Measurements from ENCODE around the gene MTA1. TPM values are rescaled to one million over a fixed set of nuclear protein-coding genes. Genes with fewer than 3 reads are reported as not detected.

The MTA1 gene
- total RNA-seq, 2 experiments from 2014 or later = 103 to 217 TPM

DNA sequence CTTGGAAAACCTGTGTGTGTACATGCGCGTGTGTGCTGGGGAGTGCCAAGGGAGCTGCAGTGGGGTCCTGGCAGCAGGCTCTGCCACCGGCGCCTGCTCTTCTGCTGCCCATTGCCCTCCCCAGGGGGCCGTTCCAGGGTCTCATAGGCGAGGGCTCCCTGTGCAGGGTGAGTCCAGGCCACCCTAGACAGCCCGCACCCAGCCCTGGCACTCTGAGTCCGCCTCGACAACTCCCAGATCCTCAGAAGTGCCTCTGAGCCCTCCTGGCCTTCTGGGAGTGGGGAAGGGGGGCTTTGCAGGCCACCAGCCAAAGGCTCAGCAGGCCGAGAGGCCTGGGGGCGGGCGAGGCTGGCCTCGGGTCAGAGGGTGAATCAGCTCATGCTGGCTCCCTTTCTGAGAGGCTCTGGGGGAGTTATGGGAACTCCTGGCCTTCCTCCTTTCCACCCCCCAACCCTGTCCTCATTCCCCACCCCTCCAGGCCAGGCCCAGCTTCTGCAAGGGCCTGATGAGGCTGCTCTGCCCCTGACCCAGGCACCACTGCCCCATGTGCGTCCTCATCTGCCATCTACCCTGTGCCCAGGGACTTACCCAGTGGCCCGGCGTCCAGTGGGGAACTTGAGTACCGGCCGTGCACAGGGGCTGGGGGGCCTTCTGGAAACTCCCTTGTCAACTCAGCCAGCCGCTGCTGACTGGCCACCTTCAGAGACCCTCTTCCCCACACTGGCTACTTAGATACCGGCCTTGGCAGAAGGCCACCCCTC lies 69.3 kb downstream of the MTA1 start:
- Histone ChIP-seq H3K36me3 (ENCODE audit: insufficient read depth, low read length) (peaks cover 9% of the 10 kb centered on the region; the same call in 1 of the 2 replicates), H3K27ac (ENCODE audit: low read depth, low read length, poor library complexity, severe bottlenecking) (peak overlapping the region; percentile 72), H3K79me2 (ENCODE audit: insufficient read depth, low read depth, low read length) (0 out of 2 replicates have a peak, but pooled peaks cover 6% of the 10 kb centered on the region), H4K20me1 (ENCODE audit: insufficient read depth, low read length) (peaks cover 4% of the 10 kb centered on the region; the same call in 1 of the 2 replicates), H3K4me1 (ENCODE audit: insufficient read depth, low read length, poor library complexity, severe bottlenecking) (peaks cover 37% of the 10 kb centered on the region), H2AFZ (ENCODE audit: low read length) (no peak overlapping the region), H3K4me3 (ENCODE audit: low read depth, low read length, poor library complexity, severe bottlenecking) (peak overlapping the region; percentile 87), H3K4me2 (ENCODE audit: low read length) (peak overlapping the region; percentile 87), H3K9me3 (ENCODE audit: low read length) (no peaks in the 10 kb centered on the region), H3K9me2 (ENCODE audit: insufficient read depth, low read length) (no peaks in the 10 kb centered on the region)
- DNase-seq (ENCODE audit: low spot score) = no peak
- intact Hi-C loops (cut with micrococcal nuclease; ENCODE audit: unreplicated experiment) = no loop called here
- ChIA-PET POLR2A (interaction anchor here (0.6 kb wide), 1 partner anchor 115 kb away, joined by 5 read pairs; no protein-coding TSS in a partner anchor), CTCF (ENCODE audit: unreplicated experiment) (interaction anchor here (0.6 kb wide), 1 partner anchor 40 kb away, joined by 3 read pairs; no protein-coding TSS in a partner anchor)
- BruUV-seq (replicated peaks) = TSS peak; percentile 51
- no peak for TF ChIP-seq EZH2phosphoT487 (IDR thresholded peaks at IDR 0.05; ENCODE audit: borderline replicate concordance, low read depth, low read length)

DNA sequence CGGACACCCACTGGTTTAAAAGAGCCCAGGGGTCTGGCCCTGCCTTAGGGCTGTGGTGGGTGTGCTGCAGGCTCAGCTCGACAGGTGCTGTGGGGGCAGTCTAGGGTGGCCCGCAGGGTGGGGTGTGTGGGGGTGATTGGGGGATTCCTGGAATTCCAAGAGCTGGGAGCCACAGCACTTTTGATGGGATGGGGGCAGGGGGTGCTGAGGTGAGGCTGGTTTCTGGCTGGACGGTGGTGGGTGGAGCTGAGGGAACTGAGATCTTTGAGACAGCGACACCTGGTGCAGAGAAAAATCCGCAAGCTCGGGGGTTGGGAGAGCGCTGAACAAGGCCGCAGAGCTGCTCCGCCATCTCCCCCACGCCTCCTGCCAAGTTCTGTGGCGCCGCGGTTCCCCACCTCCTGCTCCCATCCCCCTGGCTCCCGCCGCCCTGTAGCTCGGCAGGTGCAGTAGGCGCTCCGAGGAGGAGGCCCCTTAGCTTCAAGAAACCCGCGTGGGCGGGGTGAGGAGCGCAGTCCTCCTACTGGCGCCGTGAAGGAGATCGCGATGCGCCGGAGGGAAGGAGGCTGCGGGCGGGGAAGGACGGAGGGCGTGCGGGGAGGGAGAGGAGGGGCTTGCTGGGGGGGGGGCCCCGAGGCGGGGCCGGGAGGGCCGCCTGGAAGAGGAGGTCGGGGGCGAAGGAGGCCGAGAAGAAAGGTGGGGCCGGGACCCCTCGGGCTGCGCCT lies 70.1 kb downstream of the MTA1 start:
- Histone ChIP-seq H4K20me1 (ENCODE audit: insufficient read depth, low read length) (peaks cover 4% of the 10 kb centered on the region; the same call in 1 of the 2 replicates), H3K4me1 (ENCODE audit: insufficient read depth, low read length, poor library complexity, severe bottlenecking) (peaks cover 37% of the 10 kb centered on the region), H3K9me2 (ENCODE audit: insufficient read depth, low read length) (no peaks in the 10 kb centered on the region), H3K79me2 (ENCODE audit: insufficient read depth, low read depth, low read length) (0 out of 2 replicates have a peak, but pooled peaks cover 6% of the 10 kb centered on the region), H2AFZ (ENCODE audit: low read length) (peak overlapping the region; percentile 68), H3K27ac (ENCODE audit: low read depth, low read length, poor library complexity, severe bottlenecking) (peak overlapping the region; percentile 72), H3K4me3 (ENCODE audit: low read depth, low read length, poor library complexity, severe bottlenecking) (peak overlapping the region; percentile 87), H3K9me3 (ENCODE audit: low read length) (no peaks in the 10 kb centered on the region), H3K4me2 (ENCODE audit: low read length) (peak overlapping the region; percentile 87), H3K36me3 (ENCODE audit: insufficient read depth, low read length) (peaks cover 11% of the 10 kb centered on the region; the same call in 1 of the 2 replicates)
- BruUV-seq (replicated peaks) = no TSS peak
- intact Hi-C loops (cut with micrococcal nuclease; ENCODE audit: unreplicated experiment) = loop anchor here (1.0 to 2.0 kb wide), 2 partner anchors 43 to 118 kb away; no protein-coding TSS in a partner anchor
- DNase-seq (ENCODE audit: low spot score) = peak; percentile 88
- TF ChIP-seq EZH2phosphoT487 (IDR thresholded peaks at IDR 0.05; ENCODE audit: borderline replicate concordance, low read depth, low read length) = no peak
- TF ChIP-seq, protein P1, sequence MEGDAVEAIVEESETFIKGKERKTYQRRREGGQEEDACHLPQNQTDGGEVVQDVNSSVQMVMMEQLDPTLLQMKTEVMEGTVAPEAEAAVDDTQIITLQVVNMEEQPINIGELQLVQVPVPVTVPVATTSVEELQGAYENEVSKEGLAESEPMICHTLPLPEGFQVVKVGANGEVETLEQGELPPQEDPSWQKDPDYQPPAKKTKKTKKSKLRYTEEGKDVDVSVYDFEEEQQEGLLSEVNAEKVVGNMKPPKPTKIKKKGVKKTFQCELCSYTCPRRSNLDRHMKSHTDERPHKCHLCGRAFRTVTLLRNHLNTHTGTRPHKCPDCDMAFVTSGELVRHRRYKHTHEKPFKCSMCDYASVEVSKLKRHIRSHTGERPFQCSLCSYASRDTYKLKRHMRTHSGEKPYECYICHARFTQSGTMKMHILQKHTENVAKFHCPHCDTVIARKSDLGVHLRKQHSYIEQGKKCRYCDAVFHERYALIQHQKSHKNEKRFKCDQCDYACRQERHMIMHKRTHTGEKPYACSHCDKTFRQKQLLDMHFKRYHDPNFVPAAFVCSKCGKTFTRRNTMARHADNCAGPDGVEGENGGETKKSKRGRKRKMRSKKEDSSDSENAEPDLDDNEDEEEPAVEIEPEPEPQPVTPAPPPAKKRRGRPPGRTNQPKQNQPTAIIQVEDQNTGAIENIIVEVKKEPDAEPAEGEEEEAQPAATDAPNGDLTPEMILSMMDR (conservative IDR thresholded peaks at IDR 0.05; ENCODE audit: low read length) = peak; percentile 79
- POLR2A ChIA-PET = interaction anchor here (0.6 kb wide), 1 partner anchor 116 kb away, joined by 5 read pairs; no protein-coding TSS in a partner anchor
- CTCF ChIA-PET (ENCODE audit: unreplicated experiment) = interaction anchor here (1.0 kb wide), 1 partner anchor 9 kb away, joined by 5 read pairs; no protein-coding TSS in a partner anchor

DNA sequence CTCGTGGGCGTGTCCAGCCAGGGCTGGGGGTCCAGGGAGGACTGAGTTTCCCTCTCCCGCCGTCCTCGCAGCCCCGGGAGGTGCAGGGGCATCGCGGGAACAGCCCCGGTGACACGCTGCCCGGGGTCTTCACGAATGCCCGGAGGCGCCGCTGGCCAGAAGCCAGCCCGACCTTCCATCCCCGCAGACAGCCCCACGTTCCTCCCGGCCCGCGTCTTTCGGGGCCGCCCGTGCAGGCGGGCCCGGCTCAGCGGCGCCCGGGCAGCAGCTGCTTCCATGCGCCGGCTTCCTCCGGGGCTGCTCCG lies 70.6 kb downstream of the MTA1 start:
- Histone ChIP-seq H2AFZ (ENCODE audit: low read length) (peak overlapping the region; percentile 68), H3K4me1 (ENCODE audit: insufficient read depth, low read length, poor library complexity, severe bottlenecking) (peaks cover 37% of the 10 kb centered on the region)
- no TSS peak for BruUV-seq (replicated peaks)

More for the DNA sequence above, 70.6 kb downstream of the MTA1 start:
- Histone ChIP-seq H3K4me2 (ENCODE audit: low read length) (peak overlapping the region; percentile 87), H3K36me3 (ENCODE audit: insufficient read depth, low read length) (peaks cover 11% of the 10 kb centered on the region; the same call in 1 of the 2 replicates), H3K4me3 (ENCODE audit: low read depth, low read length, poor library complexity, severe bottlenecking) (peak overlapping the region; percentile 87), H3K9me2 (ENCODE audit: insufficient read depth, low read length) (no peaks in the 10 kb centered on the region), H3K79me2 (ENCODE audit: insufficient read depth, low read depth, low read length) (0 out of 2 replicates have a peak, but pooled peaks cover 6% of the 10 kb centered on the region), H3K27ac (ENCODE audit: low read depth, low read length, poor library complexity, severe bottlenecking) (peak overlapping the region; percentile 72), H3K9me3 (ENCODE audit: low read length) (no peaks in the 10 kb centered on the region), H4K20me1 (ENCODE audit: insufficient read depth, low read length) (peaks cover 4% of the 10 kb centered on the region; the same call in 1 of the 2 replicates)
- ChIA-PET POLR2A (no interaction called here), CTCF (ENCODE audit: unreplicated experiment) (interaction anchor here (1.0 kb wide), 1 partner anchor 9 kb away, joined by 5 read pairs; no protein-coding TSS in a partner anchor)
- DNase-seq (ENCODE audit: low spot score) = no peak
- TF ChIP-seq, protein P1 (conservative IDR thresholded peaks at IDR 0.05; ENCODE audit: low read length) = no peak
- no peak for TF ChIP-seq EZH2phosphoT487 (IDR thresholded peaks at IDR 0.05; ENCODE audit: borderline replicate concordance, low read depth, low read length)
- intact Hi-C loops (cut with micrococcal nuclease; ENCODE audit: unreplicated experiment) = loop anchor here (1.0 to 2.0 kb wide), 2 partner anchors 43 to 119 kb away; no protein-coding TSS in a partner anchor

Measured in OCI-LY7 (cell line).